Stomach smooth muscle (tissue), 2 donors: Measurements from ENCODE around the gene RHEX.

ENCODE experiments used
- H3K27ac ChIP-seq: one replicate; pipeline ENCODE4 v1.7.0; 2013; ENCODE audit warnings: mild to moderate bottlenecking, low read length, inconsistent platforms
- H3K27me3 ChIP-seq, 2 donors: one replicate each; pipeline ENCODE4 v1.7.0; 2013; ENCODE audit warnings: low read length in 2 of 2; ENCODE audit not compliant: insufficient read depth in 2 of 2, control insufficient read depth in 1 of 2
- H3K36me3 ChIP-seq, 2 donors: one replicate each; pipeline ENCODE4 v1.7.0; 2013; ENCODE audit warnings: low read length in 2 of 2; ENCODE audit not compliant: control insufficient read depth in 2 of 2, insufficient read depth in 2 of 2
- H3K4me1 ChIP-seq: one replicate; pipeline ENCODE4 v1.7.0; 2013; ENCODE audit warnings: low read length; ENCODE audit not compliant: control insufficient read depth, insufficient read depth
- H3K4me3 ChIP-seq, 2 donors: one replicate each; pipeline ENCODE4 v1.7.0; 2013; ENCODE audit warnings: low read length in 2 of 2
- H3K9ac ChIP-seq, 2 donors: one replicate each; pipeline ENCODE4 v1.7.0; 2013; ENCODE audit warnings: low read length in 2 of 2, mild to moderate bottlenecking in 1 of 2
- H3K9me3 ChIP-seq, 2 donors: one replicate each; pipeline ENCODE4 v1.7.0; 2013; ENCODE audit warnings: low read length in 2 of 2; ENCODE audit not compliant: control insufficient read depth in 2 of 2
- donor health status: healthy.
- donor health status: Pancreatic carcinoma.

Gene RHEX

GRCh38 chr1:206030714-206031113 is 22.3 kb upstream of the RHEX start:
- Histone ChIP-seq H3K27me3 (peaks cover 3 to 5% of the 10 kb centered on the region in 2 donors), H3K9ac (no peak overlapping the region), H3K36me3 (no peaks in the 10 kb centered on the region), H3K4me3 (no peak overlapping the region), H3K27ac (no peak overlapping the region), H3K9me3 (peaks cover 0 to 4% of the 10 kb centered on the region in 2 donors), H3K4me1 (no peaks in the 10 kb centered on the region)

DNA sequence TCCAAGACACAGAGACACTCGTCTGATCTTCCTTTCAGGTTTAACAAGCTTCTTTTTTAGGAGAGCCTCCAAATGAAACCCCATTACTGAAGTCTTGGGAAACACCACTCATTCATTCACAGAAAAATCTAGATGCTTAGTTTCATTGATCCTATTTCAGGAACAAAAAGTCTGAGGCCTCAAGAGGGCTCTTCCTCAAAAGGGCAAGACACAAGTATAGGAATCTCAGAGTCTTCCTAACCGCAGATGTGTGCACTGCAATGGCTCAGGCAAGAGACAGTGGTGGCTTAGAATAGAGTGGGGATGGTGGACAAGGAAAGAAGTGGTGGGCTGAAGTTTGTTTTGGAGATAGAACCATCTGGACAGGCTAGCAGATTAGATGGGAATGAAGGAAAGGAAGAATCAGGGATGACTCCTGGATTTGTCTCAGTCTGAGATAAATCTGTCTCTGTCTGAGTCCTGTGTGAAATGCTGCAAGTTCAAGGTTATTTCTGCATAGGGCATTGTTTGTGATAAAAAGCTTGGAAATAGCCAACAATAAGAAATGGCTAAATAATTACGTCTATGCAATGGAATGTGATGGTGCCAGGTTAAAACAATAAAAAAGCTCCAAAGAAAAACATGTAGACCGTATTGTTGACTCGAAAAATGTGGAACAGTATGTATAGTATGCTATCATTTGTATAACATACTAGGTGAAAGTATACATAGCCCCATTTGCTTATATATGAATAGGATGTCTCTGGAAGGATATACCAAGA is 20.4 kb upstream of the RHEX start:
- H3K27ac ChIP-seq, result no peak overlapping the region
- H3K36me3 ChIP-seq, result no peaks in the 10 kb centered on the region
- no peak overlapping the region for H3K9ac ChIP-seq
- H3K9me3 ChIP-seq, result peaks cover 0 to 4% of the 10 kb centered on the region in 2 donors
- peaks cover 3 to 5% of the 10 kb centered on the region in 2 donors for H3K27me3 ChIP-seq
- H3K4me3 ChIP-seq, result no peak overlapping the region
- no peaks in the 10 kb centered on the region for H3K4me1 ChIP-seq

DNA sequence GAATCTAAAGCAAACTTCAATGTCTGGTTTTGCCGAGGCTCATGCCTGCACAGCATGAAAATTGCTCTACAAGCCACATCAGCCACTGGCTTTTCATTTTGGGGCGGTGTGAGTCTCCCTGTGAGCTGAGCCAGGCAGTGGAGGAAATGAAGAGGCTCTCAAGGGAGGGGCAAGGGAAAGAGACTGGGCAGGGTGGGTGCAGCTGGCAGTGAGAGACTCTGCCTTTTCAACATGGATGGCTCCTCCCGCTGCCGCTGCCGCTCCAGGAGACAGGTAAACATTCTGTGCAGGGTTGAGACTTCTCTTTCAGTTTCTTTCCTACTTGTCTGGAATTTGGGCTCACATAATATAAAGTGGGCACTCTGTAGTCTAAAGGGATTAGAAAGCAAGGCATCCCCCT is 17.9 kb upstream of the RHEX start:
- no peak overlapping the region for H3K4me3 ChIP-seq
- peaks cover 3 to 5% of the 10 kb centered on the region in 2 donors for H3K27me3 ChIP-seq
- peaks cover 0 to 4% of the 10 kb centered on the region in 2 donors for H3K9me3 ChIP-seq
- no peaks in the 10 kb centered on the region for H3K36me3 ChIP-seq
- H3K4me1 ChIP-seq, result no peaks in the 10 kb centered on the region
- no peak overlapping the region for H3K9ac ChIP-seq
- no peak overlapping the region for H3K27ac ChIP-seq

GRCh38 chr1:206036663-206037455 is 16.1 kb upstream of the RHEX start:
- H3K9ac ChIP-seq, result no peak overlapping the region

DNA sequence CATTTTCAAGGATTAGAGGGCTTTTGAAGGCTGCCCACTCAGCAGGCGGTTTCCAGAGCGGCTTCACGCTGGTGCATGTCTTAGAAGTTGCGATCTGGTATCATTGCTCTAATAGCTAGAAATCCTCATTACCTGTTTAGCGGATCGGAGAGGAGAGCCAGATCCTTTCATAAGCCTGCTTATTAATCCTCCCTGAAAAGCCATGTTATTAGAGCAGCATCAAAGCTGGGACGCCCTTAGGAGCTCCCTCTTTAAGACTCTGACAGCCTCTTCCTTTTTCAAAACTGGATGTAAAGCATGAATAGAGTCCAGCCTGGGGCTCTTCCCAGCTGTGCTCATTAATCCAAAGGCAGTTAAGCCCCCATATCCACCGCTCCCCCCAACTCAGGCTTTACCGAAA is 15.4 kb upstream of the RHEX start:
- no peak overlapping the region for H3K4me3 ChIP-seq
- H3K4me1 ChIP-seq, result no peaks in the 10 kb centered on the region
- peaks cover 8% of the 10 kb centered on the region in 2 donors for H3K27me3 ChIP-seq
- peaks cover 0 to 4% of the 10 kb centered on the region in 2 donors for H3K9me3 ChIP-seq
- no peak overlapping the region for H3K27ac ChIP-seq
- no peak overlapping the region for H3K9ac ChIP-seq
- no peaks in the 10 kb centered on the region for H3K36me3 ChIP-seq

More at GRCh38 chr1:206036663-206037455, 16.1 kb upstream of the RHEX start:
- Histone ChIP-seq H3K4me1 (no peaks in the 10 kb centered on the region), H3K4me3 (no peak overlapping the region), H3K9me3 (peaks cover 0 to 4% of the 10 kb centered on the region in 2 donors), H3K27me3 (peaks cover 8% of the 10 kb centered on the region in 2 donors), H3K27ac (no peak overlapping the region), H3K36me3 (no peaks in the 10 kb centered on the region)

DNA sequence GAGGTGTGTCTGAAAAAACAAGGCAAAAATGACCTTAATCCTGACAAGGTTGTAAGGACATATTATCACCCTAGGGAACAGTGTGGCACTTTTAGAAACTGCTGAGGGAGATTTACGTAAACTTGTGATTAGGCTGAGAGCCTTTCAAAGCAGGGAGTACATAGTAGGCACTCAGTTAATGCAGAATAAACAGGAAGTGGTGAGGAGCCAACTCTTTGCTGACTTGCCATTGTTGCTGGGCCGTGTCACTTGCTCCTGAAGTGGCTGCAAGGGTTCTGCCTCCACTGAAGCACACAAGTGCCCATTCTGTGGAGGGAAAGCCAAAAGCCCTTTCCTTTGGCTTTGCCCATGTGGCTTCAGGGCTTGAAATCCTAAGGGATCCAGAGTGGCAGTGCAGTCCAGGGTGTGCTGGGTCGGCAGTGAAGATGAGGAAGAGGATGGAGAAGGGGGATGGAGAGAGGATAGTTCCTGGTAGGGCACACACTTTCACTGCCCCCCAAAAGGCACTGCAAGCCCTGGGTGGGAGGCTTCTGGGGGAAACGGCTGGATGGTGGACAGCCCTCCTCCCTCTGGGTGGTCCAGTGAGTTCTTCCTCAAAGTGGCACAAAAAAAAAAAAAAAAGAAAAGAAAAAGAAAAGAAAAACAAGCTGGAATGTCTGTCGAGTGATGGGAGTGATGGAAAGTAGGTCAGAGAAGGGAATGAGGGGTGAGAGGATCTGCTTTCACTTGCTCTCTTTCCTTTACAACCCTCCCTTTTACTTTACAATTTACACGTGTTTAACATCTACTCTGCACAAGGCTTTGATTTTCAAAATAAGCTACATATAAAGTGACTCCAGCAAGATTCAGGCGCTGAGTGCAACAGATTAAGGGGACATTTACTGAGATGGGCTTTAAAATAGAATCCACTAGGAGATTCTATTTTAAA is 13.7 kb upstream of the RHEX start:
- no peak overlapping the region for H3K27ac ChIP-seq
- no peaks in the 10 kb centered on the region for H3K9me3 ChIP-seq
- H3K27me3 ChIP-seq, result peaks cover 8% of the 10 kb centered on the region in 2 donors
- no peaks in the 10 kb centered on the region for H3K36me3 ChIP-seq
- no peak overlapping the region for H3K4me3 ChIP-seq
- no peak overlapping the region for H3K9ac ChIP-seq
- H3K4me1 ChIP-seq, result no peaks in the 10 kb centered on the region

DNA sequence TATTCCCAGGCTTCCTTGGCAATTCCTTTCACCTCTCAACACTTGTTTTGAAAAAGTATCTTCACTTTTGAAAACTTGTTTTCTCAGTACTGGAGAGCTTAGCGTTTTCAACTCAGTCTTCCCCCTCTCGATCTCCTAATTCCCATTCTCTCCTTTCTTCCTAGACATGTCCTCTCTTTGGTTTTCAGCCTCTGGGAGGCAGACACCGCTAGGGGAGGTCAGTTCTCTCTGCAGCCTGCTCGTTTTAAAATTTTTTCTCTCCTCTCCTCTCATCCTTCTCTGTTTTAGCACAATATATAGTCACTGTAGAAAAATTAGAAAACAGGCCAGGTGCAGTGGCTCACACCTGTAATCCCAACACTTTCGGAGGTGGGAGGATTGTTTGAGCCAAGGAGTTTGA is 12.6 kb upstream of the RHEX start:
- no peaks in the 10 kb centered on the region for H3K4me1 ChIP-seq
- no peaks in the 10 kb centered on the region for H3K36me3 ChIP-seq
- H3K27me3 ChIP-seq, result peaks cover 8% of the 10 kb centered on the region in 2 donors
- no peak overlapping the region for H3K4me3 ChIP-seq
- no peak overlapping the region for H3K9ac ChIP-seq
- no peak overlapping the region for H3K27ac ChIP-seq
- no peaks in the 10 kb centered on the region for H3K9me3 ChIP-seq

GRCh38 chr1:206041640-206042039 is 11.3 kb upstream of the RHEX start:
- H3K27me3 ChIP-seq, result peaks cover 8% of the 10 kb centered on the region in 2 donors
- no peak overlapping the region for H3K4me3 ChIP-seq
- H3K9ac ChIP-seq, result no peak overlapping the region
- no peaks in the 10 kb centered on the region for H3K4me1 ChIP-seq
- H3K36me3 ChIP-seq, result no peaks in the 10 kb centered on the region
- H3K9me3 ChIP-seq, result no peaks in the 10 kb centered on the region
- H3K27ac ChIP-seq, result no peak overlapping the region

DNA sequence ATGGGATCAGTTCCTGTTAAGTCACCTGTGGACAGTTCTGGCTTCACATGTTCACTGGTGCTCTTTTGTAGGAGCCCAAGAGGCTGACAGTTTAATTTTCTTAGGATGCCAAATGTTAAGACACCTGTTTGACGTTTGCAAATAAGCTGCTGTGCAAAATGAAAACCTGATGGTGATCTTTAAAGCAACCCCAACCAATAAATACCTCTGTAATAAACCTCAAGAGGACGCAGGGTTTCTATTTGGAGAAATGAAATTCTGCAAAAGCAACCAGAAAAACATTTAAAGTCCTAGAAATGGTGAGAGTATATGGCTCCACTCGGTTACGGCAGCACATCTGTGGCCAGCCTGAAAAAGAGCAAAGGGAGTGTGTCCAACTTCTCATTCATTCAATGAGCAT is 5.7 kb upstream of the RHEX start:
- H3K4me3 ChIP-seq, result no peak overlapping the region
- H3K4me1 ChIP-seq, result no peaks in the 10 kb centered on the region
- H3K27me3 ChIP-seq, result no peaks in the 10 kb centered on the region
- no peaks in the 10 kb centered on the region for H3K9me3 ChIP-seq
- no peaks in the 10 kb centered on the region for H3K36me3 ChIP-seq
- no peak overlapping the region for H3K9ac ChIP-seq
- no peak overlapping the region for H3K27ac ChIP-seq

GRCh38 chr1:206048582-206048981 is 4.4 kb upstream of the RHEX start:
- Histone ChIP-seq H3K9me3 (no peaks in the 10 kb centered on the region), H3K27ac (no peak overlapping the region), H3K4me1 (no peaks in the 10 kb centered on the region), H3K36me3 (no peaks in the 10 kb centered on the region), H3K4me3 (no peak overlapping the region), H3K27me3 (no peaks in the 10 kb centered on the region), H3K9ac (no peak overlapping the region)
